Measurements from ENCODE around the gene RAD21L1. TPM values are rescaled to one million over a fixed set of nuclear protein-coding genes. Genes with fewer than 3 reads are reported as not detected.

The RAD21L1 gene
- polyA plus RNA-seq, 2 of the 4 experiments (the other 2 are of a cell fraction), result not detected

DNA sequence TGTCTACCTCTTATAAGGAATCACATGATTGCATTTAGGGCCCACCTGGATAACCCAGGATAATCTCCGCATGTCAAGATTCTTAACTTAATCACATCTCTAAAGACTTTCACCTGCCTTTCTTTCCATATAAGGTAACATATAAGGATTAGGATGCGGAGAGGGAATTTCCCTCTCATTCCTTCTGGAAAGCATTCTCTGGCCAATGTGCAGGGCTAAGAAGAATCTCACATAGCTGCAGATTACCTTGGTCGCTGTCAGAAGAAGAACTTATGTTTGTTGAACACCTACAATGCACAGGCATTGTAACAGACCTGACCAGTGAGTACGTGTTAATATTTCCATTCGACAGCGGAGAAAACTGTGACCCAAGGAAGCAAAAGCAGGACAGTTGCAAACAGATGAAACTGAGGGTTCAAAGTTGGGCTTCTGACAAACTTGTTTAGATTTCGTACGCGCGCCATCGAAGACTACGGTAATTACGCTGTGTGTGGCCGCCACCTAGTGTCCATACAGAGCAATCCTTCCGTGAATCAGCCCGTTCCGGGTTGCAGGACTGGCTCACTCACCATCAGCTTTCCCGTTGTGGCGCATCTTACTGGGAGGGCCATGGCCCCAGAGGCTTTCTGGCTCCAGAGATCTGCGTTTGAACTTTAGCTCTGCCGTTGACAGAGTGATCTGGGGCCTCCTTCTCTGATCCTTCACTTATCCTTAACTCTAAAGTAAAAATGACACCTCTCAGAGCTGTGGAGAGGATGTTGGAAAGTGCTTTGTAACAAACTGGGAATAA is 13.0 kb upstream of the RAD21L1 start:
- no peak overlapping the region for H3K27ac ChIP-seq
- ATAC-seq, result peak; percentile 96 to 99
- CTCF ChIA-PET, result interaction anchor here (0.6 to 10.0 kb wide), 48 partner anchors 9 to 475 kb away, joined by 3 to 81 read pairs (median 5); partner anchors contain the start of genes C20orf202, FAM110A and TMEM74B
- H3K4me3 ChIP-seq, result no peak overlapping the region
- POLR2A ChIA-PET, result no interaction called here
- WGBS (ENCODE audit: missing lambda C conversion rate), result 15% methylated on average over 21 of the region's 21 CpGs
- H3K4me2 ChIP-seq, result peak overlapping the region; percentile 60
- TF ChIP-seq SMC3 (IDR thresholded peaks at IDR 0.05) (peak; percentile 79), CTCF (IDR thresholded peaks at IDR 0.05) (peak; percentile 92), HEYL (CRISPR knock-in tag; IDR thresholded peaks at IDR 0.05) (no peak), POLR2AphosphoS2 (conservative IDR thresholded peaks at IDR 0.05; ENCODE audit: low read length) (no peak), FOSL2 (IDR thresholded peaks at IDR 0.05) (no peak), FOSL2 (CRISPR knock-in tag; IDR thresholded peaks at IDR 0.05) (0 out of 2 replicates have a peak, but pooled peaks have one; percentile 15), RAD21 (conservative IDR thresholded peaks at IDR 0.05 in 1 of 2, IDR thresholded peaks at IDR 0.05 in 1 of 2) (peak; percentile 89 to 91)
- H3K4me1 ChIP-seq, result no peaks in the 10 kb centered on the region
- DNase-seq (ENCODE audit: low read depth in 1 of 2, low spot score in 1 of 2), result peak; percentile 82 to 83
- FAIRE-seq, result peak; percentile 54
- H3K9me3 ChIP-seq, result no peaks in the 10 kb centered on the region

DNA sequence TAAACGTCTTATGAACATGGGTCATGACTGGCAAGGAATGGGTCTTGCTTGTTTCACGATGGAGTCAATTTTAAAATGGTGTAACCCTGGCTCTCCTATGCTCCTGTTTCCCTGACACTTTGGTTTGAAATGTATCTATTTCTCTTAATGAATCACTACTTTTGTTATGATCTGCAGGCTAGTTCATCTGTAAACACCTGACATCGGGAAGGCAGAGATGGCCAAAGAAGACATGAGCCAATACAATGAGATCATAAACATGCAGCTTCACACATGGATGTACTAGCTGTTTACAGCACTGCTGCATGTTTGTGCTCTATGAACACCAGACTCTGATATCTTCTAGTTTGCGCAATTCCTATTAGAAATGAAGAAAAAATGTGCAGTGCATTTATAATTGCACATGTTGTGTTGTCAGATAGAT is 11.0 kb upstream of the RAD21L1 start:
- no peak for TF ChIP-seq RAD21 (conservative IDR thresholded peaks at IDR 0.05 in 1 of 2, IDR thresholded peaks at IDR 0.05 in 1 of 2)
- 0 out of 4 replicates have a peak, but pooled peaks of 1 of the 2 experiments have one; percentile 28 for TF ChIP-seq CEBPB (IDR thresholded peaks at IDR 0.05)
- DNase-seq (ENCODE audit: low read depth in 1 of 2, low spot score in 1 of 2) (no peak), FAIRE-seq (no peak), ATAC-seq (no peak)
- no peaks in the 10 kb centered on the region for H3K9me3 ChIP-seq
- H3K4me2 ChIP-seq, result no peak overlapping the region
- WGBS (ENCODE audit: missing lambda C conversion rate), result 31% methylated on average over 4 of the region's 4 CpGs
- ChIA-PET CTCF (interaction anchor here (2.1 to 10.0 kb wide), 2 partner anchors 29 to 398 kb away, joined by 12 to 81 read pairs; no protein-coding TSS in a partner anchor), POLR2A (no interaction called here)
- no peak overlapping the region for H3K27ac ChIP-seq
- no peaks in the 10 kb centered on the region for H3K4me1 ChIP-seq
- H3K4me3 ChIP-seq, result no peak overlapping the region

DNA sequence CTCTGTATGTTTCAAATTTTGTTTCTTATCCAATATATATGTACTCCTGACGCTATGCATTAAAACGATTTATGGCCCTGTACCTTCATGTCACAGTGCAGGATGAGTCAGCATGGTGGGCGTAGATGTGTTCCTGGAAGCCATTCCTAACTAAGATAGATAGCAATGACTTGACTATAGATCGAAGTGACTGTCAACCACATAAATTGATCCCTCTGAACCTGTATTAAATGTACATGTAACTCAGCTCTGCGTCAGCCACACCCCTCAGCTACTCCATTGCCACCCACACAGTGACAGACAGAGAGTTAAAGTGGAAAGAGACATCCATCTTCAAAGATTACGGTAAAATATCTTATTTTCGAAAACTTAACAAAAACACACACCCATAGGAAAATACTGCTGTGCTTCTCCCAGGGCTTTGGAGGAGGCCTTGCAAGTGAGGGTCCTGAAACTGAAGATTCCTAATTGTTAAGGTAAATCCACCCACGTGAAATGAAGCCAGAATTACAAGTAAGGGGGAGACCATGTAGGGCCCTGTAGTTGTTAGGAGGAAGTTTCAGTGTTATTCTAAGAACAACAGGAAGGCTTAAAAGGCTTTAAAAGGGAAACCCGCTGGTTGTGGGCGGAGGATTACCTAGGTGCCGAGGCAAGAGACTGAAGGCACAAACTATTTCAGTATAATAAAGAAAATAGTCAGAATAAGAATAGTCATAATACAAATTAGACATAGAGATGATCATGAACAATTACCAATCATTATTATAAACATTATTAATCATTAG is 10.3 kb upstream of the RAD21L1 start:
- Histone ChIP-seq H3K9me3 (no peaks in the 10 kb centered on the region), H3K4me1 (no peaks in the 10 kb centered on the region), H3K4me3 (no peak overlapping the region), H3K27ac (no peak overlapping the region), H3K4me2 (no peak overlapping the region)
- no peak for TF ChIP-seq MAZ (IDR thresholded peaks at IDR 0.05; ENCODE audit: borderline replicate concordance, low read depth, low read length)
- TF ChIP-seq PHF8 (IDR thresholded peaks at IDR 0.05; ENCODE audit: borderline replicate concordance, low read depth), result no peak
- TF ChIP-seq HOXB5 (CRISPR knock-in tag; IDR thresholded peaks at IDR 0.05), result no peak
- no peak for TF ChIP-seq USF2 (IDR thresholded peaks at IDR 0.05)
- TF ChIP-seq EHMT2 (IDR thresholded peaks at IDR 0.05; ENCODE audit: low read depth), result no peak
- no peak for TF ChIP-seq EP300 (IDR thresholded peaks at IDR 0.05)
- no peak for TF ChIP-seq HDAC2 (IDR thresholded peaks at IDR 0.05)
- TF ChIP-seq PBX3 (IDR thresholded peaks at IDR 0.05), result no peak
- no peak for TF ChIP-seq RFX5 (IDR thresholded peaks at IDR 0.05)
- no peak for TF ChIP-seq NPAS2 (CRISPR knock-in tag; IDR thresholded peaks at IDR 0.05; ENCODE audit: borderline replicate concordance)
- no peak for TF ChIP-seq KDM1A (IDR thresholded peaks at IDR 0.05; ENCODE audit: low read depth)
- no peak for TF ChIP-seq MAX (IDR thresholded peaks at IDR 0.05)
- no peak for TF ChIP-seq RAD21 (conservative IDR thresholded peaks at IDR 0.05 in 1 of 2, IDR thresholded peaks at IDR 0.05 in 1 of 2)
- no peak for TF ChIP-seq CTCF (IDR thresholded peaks at IDR 0.05)
- TF ChIP-seq JUN (IDR thresholded peaks at IDR 0.05), result no peak
- TF ChIP-seq, protein P1, sequence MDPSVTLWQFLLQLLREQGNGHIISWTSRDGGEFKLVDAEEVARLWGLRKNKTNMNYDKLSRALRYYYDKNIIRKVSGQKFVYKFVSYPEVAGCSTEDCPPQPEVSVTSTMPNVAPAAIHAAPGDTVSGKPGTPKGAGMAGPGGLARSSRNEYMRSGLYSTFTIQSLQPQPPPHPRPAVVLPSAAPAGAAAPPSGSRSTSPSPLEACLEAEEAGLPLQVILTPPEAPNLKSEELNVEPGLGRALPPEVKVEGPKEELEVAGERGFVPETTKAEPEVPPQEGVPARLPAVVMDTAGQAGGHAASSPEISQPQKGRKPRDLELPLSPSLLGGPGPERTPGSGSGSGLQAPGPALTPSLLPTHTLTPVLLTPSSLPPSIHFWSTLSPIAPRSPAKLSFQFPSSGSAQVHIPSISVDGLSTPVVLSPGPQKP (IDR thresholded peaks at IDR 0.05; ENCODE audit: low read depth, low read length), result no peak
- no peak for FAIRE-seq
- ChIA-PET CTCF (interaction anchor here (10.0 kb wide), 1 partner anchor 398 kb away, joined by 81 read pairs; no protein-coding TSS in a partner anchor), POLR2A (no interaction called here)
- ATAC-seq, result no peak
- no peak for DNase-seq (ENCODE audit: low read depth in 1 of 2, low spot score in 1 of 2)
- 69% methylated on average over 11 of the region's 11 CpGs for WGBS (ENCODE audit: missing lambda C conversion rate)
